HepG2 (cell line): ENCODE results near the gene SRPRB. TPM values are rescaled to one million over a fixed set of nuclear protein-coding genes. Genes with fewer than 3 reads are reported as not detected.

Experiments used
- CCDC6 ChIP-seq: sonication (generic); formaldehyde crosslinking; IDR thresholded peaks from 2 replicates; pipeline ENCODE4 v1.8.1; 2022; ENCODE audit warnings: mild to moderate bottlenecking, missing genetic modification reagents, moderate library complexity
- CREM ChIP-seq, 2 experiments: sonication (generic) in 1 of 2; formaldehyde crosslinking in 1 of 2; IDR thresholded peaks; 2 replicates each; pipeline versions ENCODE4 v1.4.0 to v1.6.1; 2016 to 2020; ENCODE audit warnings: antibody characterized with exemption in 1 of 2, mild to moderate bottlenecking in 1 of 2, missing genetic modification reagents in 1 of 2
- HNF1A ChIP-seq, 2 experiments: sonication (generic) in 1 of 2; formaldehyde crosslinking in 1 of 2; IDR thresholded peaks; 2 replicates each; pipeline versions ENCODE4 v1.4.0 to v1.6.1; 2016 to 2020; ENCODE audit warnings: borderline replicate concordance in 1 of 2, low read depth in 1 of 2, mild to moderate bottlenecking in 1 of 2, missing genetic modification reagents in 1 of 2
- IRF2 ChIP-seq: IDR thresholded peaks from 2 replicates; pipeline ENCODE4 v1.6.1; 2018; ENCODE audit warnings: missing genetic modification reagents, missing compliant biosample characterization
- KDM2A ChIP-seq: sonication (generic); formaldehyde crosslinking; IDR thresholded peaks from 2 replicates; pipeline ENCODE4 v1.4.0; 2020; ENCODE audit warnings: low read depth, missing genetic modification reagents, borderline replicate concordance
- PHF20 ChIP-seq: sonication (generic); formaldehyde crosslinking; IDR thresholded peaks from 2 replicates; pipeline ENCODE4 v1.5.0; 2020; ENCODE audit warnings: mild to moderate bottlenecking, missing genetic modification reagents
- POLR2G ChIP-seq: fragments of 200-400 bp; formaldehyde crosslinking; IDR thresholded peaks from 2 replicates; pipeline ENCODE4 v1.6.1; 2018; ENCODE audit warnings: mild to moderate bottlenecking, low read depth, low read length, moderate library complexity
- SIN3A ChIP-seq: IDR thresholded peaks from 2 replicates; pipeline ENCODE4 v1.6.1; 2011; ENCODE audit warnings: low read depth, mild to moderate bottlenecking, control low read depth, low read length, borderline replicate concordance
- SMAD1 ChIP-seq: sonication (generic); formaldehyde crosslinking; IDR thresholded peaks from 2 replicates; pipeline ENCODE4 v1.4.0; 2020; ENCODE audit warnings: missing genetic modification reagents, low read depth, mild to moderate bottlenecking, borderline replicate concordance
- SP2 ChIP-seq: sonication (generic); formaldehyde crosslinking; IDR thresholded peaks from 2 replicates; pipeline ENCODE4 v1.5.1; 2020; ENCODE audit warnings: mild to moderate bottlenecking, missing genetic modification reagents
- THAP11 ChIP-seq: IDR thresholded peaks from 2 replicates; pipeline ENCODE4 v1.6.1; 2016; ENCODE audit warnings: missing biosample characterization, missing genetic modification reagents
- TSC22D2 ChIP-seq: sonication (generic); formaldehyde crosslinking; IDR thresholded peaks from 2 replicates; pipeline ENCODE4 v1.5.1; 2020; ENCODE audit warnings: missing genetic modification reagents, mild to moderate bottlenecking, borderline replicate concordance
- ZBTB1 ChIP-seq: sonication (generic); formaldehyde crosslinking; IDR thresholded peaks from 2 replicates; pipeline ENCODE4 v1.4.0; 2020; ENCODE audit warnings: missing genetic modification reagents, borderline replicate concordance
- ZBTB7B ChIP-seq: sonication (generic); formaldehyde crosslinking; IDR thresholded peaks from 2 replicates; pipeline ENCODE4 v1.4.0; 2020; ENCODE audit warnings: missing genetic modification reagents
- ZFP90 ChIP-seq: sonication (generic); formaldehyde crosslinking; IDR thresholded peaks from 2 replicates; pipeline ENCODE4 v1.8.0; 2022; ENCODE audit warnings: missing genetic modification reagents, mild to moderate bottlenecking, inconsistent platforms, borderline replicate concordance
- ZNF276 ChIP-seq: sonication (generic); formaldehyde crosslinking; IDR thresholded peaks from 2 replicates; pipeline ENCODE4 v1.4.0; 2020; ENCODE audit warnings: mild to moderate bottlenecking, low read depth, missing genetic modification reagents
- ZNF281 ChIP-seq: sonication (generic); formaldehyde crosslinking; IDR thresholded peaks from 2 replicates; pipeline ENCODE4 v1.4.0; 2020; ENCODE audit warnings: missing genetic modification reagents, borderline replicate concordance
- ZNF510 ChIP-seq: sonication (generic); formaldehyde crosslinking; IDR thresholded peaks from 2 replicates; pipeline ENCODE4 v1.4.0; 2020; ENCODE audit warnings: low read depth, mild to moderate bottlenecking, missing genetic modification reagents
- ZNF619 ChIP-seq: sonication (generic); formaldehyde crosslinking; IDR thresholded peaks from 2 replicates; pipeline ENCODE4 v1.4.0; 2020; ENCODE audit warnings: mild to moderate bottlenecking, missing genetic modification reagents
- polyA plus RNA-seq, 8 experiments: library from polyadenylated mRNA; depleted of rRNA in 3 of 8; stranded (reverse) in 7 of 8; unstranded in 1 of 8; fragments of >200 nt; fragmentation: Illumina TruSeq in 4 of 8; extraction: Trizol in 4 of 8; gene quantifications; 2 replicates each; pipeline versions ENCODE4 v1.2.1 to v1.2.3, GENCODE V29; 2011 to 2016; ENCODE audit warnings: low read depth in 4 of 8, missing spikeins in 1 of 8, mixed read lengths in 1 of 8; ENCODE audit not compliant: insufficient read depth in 1 of 8
- total RNA-seq, 5 experiments: library from RNA; depleted of rRNA; stranded (reverse); fragments of >200 nt; fragmentation: Illumina TruSeq; extraction: Trizol; gene quantifications; 2 replicates each; pipeline ENCODE4 v1.2.3, GENCODE V29; 2016; ENCODE audit warnings: low read depth in 1 of 5

The SRPRB gene
- total and polyA plus RNA-seq, 2 of the 13 experiments (the other 11 are each of a cell fraction or from before 2014, with no cell fraction given): 41.0 to 111 TPM

GRCh38 chr3:133805702-133806475, at the start of gene SRPRB (continued):
- TF ChIP-seq ZBTB7B (peak; percentile 50), ZBTB1 (CRISPR knock-in tag) (0 out of 2 replicates have a peak, but pooled peaks have one; percentile 64), SIN3A (peak; percentile 61; the same call in 1 of the 2 replicates), POLR2G (peak; percentile 92), SP2 (peak; percentile 63; the same call in 1 of the 2 replicates), PHF20 (CRISPR knock-in tag) (peak; percentile 72), ZNF281 (no peak), ZNF619 (CRISPR knock-in tag) (no peak), CREM (IDR thresholded peaks at IDR 0.05) (peak; percentile 81), CREM (CRISPR knock-in tag; IDR thresholded peaks at IDR 0.05) (no peak), ZFP90 (CRISPR knock-in tag) (peak; percentile 88; the same call in 1 of the 2 replicates), SMAD1 (CRISPR knock-in tag) (peak; percentile 92; the same call in 1 of the 2 replicates), IRF2 (CRISPR knock-in tag) (peak; percentile 75), ZNF510 (CRISPR knock-in tag) (peak; percentile 55; the same call in 1 of the 2 replicates), TSC22D2 (CRISPR knock-in tag) (peak; percentile 75; the same call in 1 of the 2 replicates), CCDC6 (CRISPR knock-in tag) (0 out of 2 replicates have a peak, but pooled peaks have one; percentile 31), ZNF276 (CRISPR knock-in tag) (no peak), HNF1A (IDR thresholded peaks at IDR 0.05; ENCODE audit: low read depth) (no peak), HNF1A (CRISPR knock-in tag; IDR thresholded peaks at IDR 0.05; ENCODE audit: borderline replicate concordance) (peak; percentile 27; the same call in 1 of the 2 replicates), KDM2A (peak; percentile 85), THAP11 (CRISPR knock-in tag) (peak; percentile 100)
